Endothelial cell of umbilical vein (primary cell): ENCODE data around the gene MIXL1.

Source experiments
- CTCF ChIP-seq, 2 donors: IDR thresholded peaks; 1 replicate in 1 of 2; 2 replicates in 1 of 2; pipeline ENCODE4 v1.5.1; 2011; ENCODE audit warnings: low read length in 2 of 2, mild to moderate bottlenecking in 2 of 2, moderate library complexity in 2 of 2, control low read depth in 1 of 2, inconsistent platforms in 1 of 2, low read depth in 1 of 2; ENCODE audit not compliant: insufficient read depth in 1 of 2; ENCODE audit errors: extremely low read depth in 1 of 2
- EZH2 ChIP-seq: IDR thresholded peaks from 2 replicates; pipeline ENCODE4 v1.6.1; 2012; ENCODE audit warnings: borderline replicate concordance, low read depth, mild to moderate bottlenecking, moderate library complexity, low read length, inconsistent platforms; ENCODE audit not compliant: severe bottlenecking
- FOS ChIP-seq: IDR thresholded peaks from 2 replicates; pipeline ENCODE4 v1.6.1; 2011; ENCODE audit warnings: mild to moderate bottlenecking, low read length, moderate library complexity, borderline replicate concordance; ENCODE audit not compliant: insufficient read depth
- GATA2 ChIP-seq: IDR thresholded peaks from 2 replicates; pipeline ENCODE4 v1.7.0; 2011; ENCODE audit warnings: low read depth, mild to moderate bottlenecking, moderate library complexity, mixed read lengths, low read length; ENCODE audit not compliant: insufficient read length, insufficient read depth
- JUN ChIP-seq: IDR thresholded peaks from 2 replicates; pipeline ENCODE4 v1.6.1; 2011; ENCODE audit warnings: borderline replicate concordance, low read depth; ENCODE audit not compliant: insufficient read length, insufficient read depth
- MAX ChIP-seq: IDR thresholded peaks from 2 replicates; pipeline ENCODE4 v1.6.1; 2011; ENCODE audit not compliant: insufficient read depth, insufficient read length
- MYC ChIP-seq: IDR thresholded peaks from one replicate; pipeline ENCODE4 v1.6.1; 2011; ENCODE audit warnings: mild to moderate bottlenecking, low read depth, low read length
- POLR2A ChIP-seq: IDR thresholded peaks from 2 replicates; pipeline ENCODE4 v1.6.1; 2012; ENCODE audit warnings: low read depth, mild to moderate bottlenecking, control low read depth, low read length
- POLR2AphosphoS5 ChIP-seq: IDR thresholded peaks from 2 replicates; pipeline ENCODE4 v1.6.1; 2012; ENCODE audit warnings: low read depth, mild to moderate bottlenecking, control low read depth, low read length, moderate library complexity; ENCODE audit not compliant: insufficient read depth

GRCh38 chr1:226207048-226207447 is 16.4 kb upstream of the MIXL1 start:
- TF ChIP-seq CTCF (IDR thresholded peaks at IDR 0.05; ENCODE audit: extremely low read depth in 1 of 2, insufficient read depth in 1 of 2, low read depth in 1 of 2, low read length in 2 of 2) = no peak
- TF ChIP-seq EZH2 = no peak
- no peak for TF ChIP-seq POLR2AphosphoS5
- no peak for TF ChIP-seq POLR2A
- TF ChIP-seq FOS = no peak
- no peak for TF ChIP-seq MYC
- TF ChIP-seq MAX = no peak
- TF ChIP-seq GATA2 = no peak
- TF ChIP-seq JUN = no peak
